ENCODE measurements around the gene KRT34. TPM values are rescaled to one million over a fixed set of nuclear protein-coding genes. Genes with fewer than 3 reads are reported as not detected.
"Not testable (repeated sequence)": the region's sequence is repeated elsewhere in the genome, so short reads cannot be mapped to it uniquely, and the experiment has no call there.

KRT34 gene
- total RNA-seq, 2 experiments from 2014 or later, result not detected

GRCh38 chr17:41382394-41382793 lies 288 bp upstream of the KRT34 start:
- H3K4me3 ChIP-seq (ENCODE audit: low read depth, low read length, poor library complexity, severe bottlenecking), result no peak overlapping the region
- no peaks in the 10 kb centered on the region for H4K20me1 ChIP-seq (ENCODE audit: insufficient read depth, low read length)
- peaks cover 9% of the 10 kb centered on the region; the same call in 1 of the 2 replicates for H3K9me3 ChIP-seq (ENCODE audit: low read length)
- H3K36me3 ChIP-seq (ENCODE audit: insufficient read depth, low read length), result no peaks in the 10 kb centered on the region
- H3K9me2 ChIP-seq (ENCODE audit: insufficient read depth, low read length), result no peaks in the 10 kb centered on the region
- TF ChIP-seq, protein P1, sequence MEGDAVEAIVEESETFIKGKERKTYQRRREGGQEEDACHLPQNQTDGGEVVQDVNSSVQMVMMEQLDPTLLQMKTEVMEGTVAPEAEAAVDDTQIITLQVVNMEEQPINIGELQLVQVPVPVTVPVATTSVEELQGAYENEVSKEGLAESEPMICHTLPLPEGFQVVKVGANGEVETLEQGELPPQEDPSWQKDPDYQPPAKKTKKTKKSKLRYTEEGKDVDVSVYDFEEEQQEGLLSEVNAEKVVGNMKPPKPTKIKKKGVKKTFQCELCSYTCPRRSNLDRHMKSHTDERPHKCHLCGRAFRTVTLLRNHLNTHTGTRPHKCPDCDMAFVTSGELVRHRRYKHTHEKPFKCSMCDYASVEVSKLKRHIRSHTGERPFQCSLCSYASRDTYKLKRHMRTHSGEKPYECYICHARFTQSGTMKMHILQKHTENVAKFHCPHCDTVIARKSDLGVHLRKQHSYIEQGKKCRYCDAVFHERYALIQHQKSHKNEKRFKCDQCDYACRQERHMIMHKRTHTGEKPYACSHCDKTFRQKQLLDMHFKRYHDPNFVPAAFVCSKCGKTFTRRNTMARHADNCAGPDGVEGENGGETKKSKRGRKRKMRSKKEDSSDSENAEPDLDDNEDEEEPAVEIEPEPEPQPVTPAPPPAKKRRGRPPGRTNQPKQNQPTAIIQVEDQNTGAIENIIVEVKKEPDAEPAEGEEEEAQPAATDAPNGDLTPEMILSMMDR (conservative IDR thresholded peaks at IDR 0.05; ENCODE audit: low read length), result no peak
- TF ChIP-seq EZH2phosphoT487 (IDR thresholded peaks at IDR 0.05; ENCODE audit: borderline replicate concordance, low read depth, low read length), result no peak
- H3K79me2 ChIP-seq (ENCODE audit: insufficient read depth, low read depth, low read length), result no peaks in the 10 kb centered on the region
- H2AFZ ChIP-seq (ENCODE audit: low read length), result no peak overlapping the region
- H3K4me1 ChIP-seq (ENCODE audit: insufficient read depth, low read length, poor library complexity, severe bottlenecking), result no peaks in the 10 kb centered on the region
- no peak overlapping the region for H3K27ac ChIP-seq (ENCODE audit: low read depth, low read length, poor library complexity, severe bottlenecking)
- intact Hi-C loops (cut with micrococcal nuclease; ENCODE audit: unreplicated experiment), result no loop called here
- BruUV-seq (replicated peaks), result no TSS peak
- POLR2A ChIA-PET, result no interaction called here
- CTCF ChIA-PET (ENCODE audit: unreplicated experiment), result no interaction called here
- DNase-seq (ENCODE audit: low spot score), result no peak
- no peak overlapping the region for H3K4me2 ChIP-seq (ENCODE audit: low read length)

GRCh38 chr17:41380091-41380490 lies 2.0 kb downstream of the KRT34 start:
- H3K4me1 ChIP-seq (ENCODE audit: insufficient read depth, low read length, poor library complexity, severe bottlenecking); H3K36me3 ChIP-seq (ENCODE audit: insufficient read depth, low read length); BruUV-seq (replicated peaks); H3K27ac ChIP-seq (ENCODE audit: low read depth, low read length, poor library complexity, severe bottlenecking); DNase-seq (ENCODE audit: low spot score); intact Hi-C loops (cut with micrococcal nuclease; ENCODE audit: unreplicated experiment); H3K4me2 ChIP-seq (ENCODE audit: low read length); H4K20me1 ChIP-seq (ENCODE audit: insufficient read depth, low read length); H3K4me3 ChIP-seq (ENCODE audit: low read depth, low read length, poor library complexity, severe bottlenecking); H3K9me2 ChIP-seq (ENCODE audit: insufficient read depth, low read length); POLR2A ChIA-PET; H2AFZ ChIP-seq (ENCODE audit: low read length); H3K79me2 ChIP-seq (ENCODE audit: insufficient read depth, low read depth, low read length); H3K9me3 ChIP-seq (ENCODE audit: low read length): not testable (repeated sequence)
- CTCF ChIA-PET (ENCODE audit: unreplicated experiment), result interaction anchor here (0.6 kb wide), 1 partner anchor 204 kb away, joined by 4 read pairs; no protein-coding TSS in a partner anchor

DNA sequence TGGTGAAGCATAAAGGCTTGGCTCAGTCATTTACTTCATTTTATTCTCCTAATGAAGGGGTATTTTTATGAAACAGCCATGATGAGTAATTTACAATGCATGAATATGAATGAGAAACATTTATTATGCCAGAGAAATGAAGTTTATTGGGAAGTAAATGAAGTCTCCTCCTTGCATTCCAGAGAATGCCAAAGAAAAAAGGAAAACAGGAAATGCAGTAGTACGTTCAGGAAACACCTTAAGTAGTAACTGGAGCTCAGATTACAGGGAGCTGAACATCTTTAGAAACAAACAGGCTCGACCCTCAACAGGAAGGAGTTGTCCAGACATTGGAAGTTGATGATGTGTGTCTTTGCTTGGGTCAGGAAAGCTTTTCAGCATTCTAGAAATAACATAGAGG lies 4.6 kb downstream of the KRT34 start:
- no peak overlapping the region for H2AFZ ChIP-seq (ENCODE audit: low read length)
- no peak overlapping the region for H3K4me2 ChIP-seq (ENCODE audit: low read length)
- no peaks in the 10 kb centered on the region for H3K9me3 ChIP-seq (ENCODE audit: low read length)
- no peaks in the 10 kb centered on the region for H3K9me2 ChIP-seq (ENCODE audit: insufficient read depth, low read length)
- ChIA-PET POLR2A (interaction anchor here (0.8 kb wide), 1 partner anchor 11 kb away, joined by 3 read pairs; no protein-coding TSS in a partner anchor), CTCF (ENCODE audit: unreplicated experiment) (no interaction called here)
- intact Hi-C loops (cut with micrococcal nuclease; ENCODE audit: unreplicated experiment), result no loop called here
- H3K27ac ChIP-seq (ENCODE audit: low read depth, low read length, poor library complexity, severe bottlenecking), result no peak overlapping the region
- H3K79me2 ChIP-seq (ENCODE audit: insufficient read depth, low read depth, low read length), result no peaks in the 10 kb centered on the region
- H3K4me1 ChIP-seq (ENCODE audit: insufficient read depth, low read length, poor library complexity, severe bottlenecking), result no peaks in the 10 kb centered on the region
- DNase-seq (ENCODE audit: low spot score), result no peak
- BruUV-seq (replicated peaks), result no TSS peak
- no peak for TF ChIP-seq EZH2phosphoT487 (IDR thresholded peaks at IDR 0.05; ENCODE audit: borderline replicate concordance, low read depth, low read length)
- TF ChIP-seq, protein P1 (conservative IDR thresholded peaks at IDR 0.05; ENCODE audit: low read length), result no peak
- no peaks in the 10 kb centered on the region for H4K20me1 ChIP-seq (ENCODE audit: insufficient read depth, low read length)
- no peak overlapping the region for H3K4me3 ChIP-seq (ENCODE audit: low read depth, low read length, poor library complexity, severe bottlenecking)
- no peaks in the 10 kb centered on the region for H3K36me3 ChIP-seq (ENCODE audit: insufficient read depth, low read length)

All from OCI-LY7 (cell line).